Measurements from ENCODE around the gene SLC25A47.

Gene SLC25A47

GRCh38 chr14:100323121-100323941 is at the start of gene SLC25A47:
Gene SLC25A47 (plus strand): TSS chr14:100323339. CDS start chr14:100323415, 76 bp downstream.
- in situ Hi-C loops (cut with HindIII; ENCODE audit: low sequenced_read_pairs) = loop anchor here (5.0 kb wide), 1 partner anchor 34 kb away; no protein-coding TSS in a partner anchor

GRCh38 chr14:100274250-100274649 is 48.9 kb upstream of the SLC25A47 start:
- in situ Hi-C loops (cut with HindIII; ENCODE audit: low sequenced_read_pairs) = no loop called here

- in situ Hi-C loops (cut with HindIII; ENCODE audit: low sequenced_read_pairs) = no loop called here
Observed at GRCh38 chr14:100275214-100275613, 47.9 kb upstream of the SLC25A47 start.

- in situ Hi-C loops (cut with HindIII; ENCODE audit: low sequenced_read_pairs) = no loop called here
Observed at GRCh38 chr14:100278702-100279101, 44.4 kb upstream of the SLC25A47 start.

- in situ Hi-C loops (cut with HindIII; ENCODE audit: low sequenced_read_pairs) = no loop called here
Observed at GRCh38 chr14:100279133-100279532, 44.0 kb upstream of the SLC25A47 start.

- in situ Hi-C loops (cut with HindIII; ENCODE audit: low sequenced_read_pairs) = no loop called here
Observed at GRCh38 chr14:100279563-100279962, 43.6 kb upstream of the SLC25A47 start.

- in situ Hi-C loops (cut with HindIII; ENCODE audit: low sequenced_read_pairs) = loop anchor here (10.0 kb wide), 1 partner anchor 53 kb away; no protein-coding TSS in a partner anchor
Observed at GRCh38 chr14:100281286-100282082, 41.7 kb upstream of the SLC25A47 start.

GRCh38 chr14:100282083-100282350 is 41.1 kb upstream of the SLC25A47 start:
- in situ Hi-C loops (cut with HindIII; ENCODE audit: low sequenced_read_pairs) = loop anchor here (10.0 kb wide), 1 partner anchor 53 kb away; no protein-coding TSS in a partner anchor

- in situ Hi-C loops (cut with HindIII; ENCODE audit: low sequenced_read_pairs) = loop anchor here (10.0 kb wide), 1 partner anchor 52 kb away; no protein-coding TSS in a partner anchor
Observed at GRCh38 chr14:100282766-100283419, 40.2 kb upstream of the SLC25A47 start.

- in situ Hi-C loops (cut with HindIII; ENCODE audit: low sequenced_read_pairs) = loop anchor here (10.0 kb wide), 1 partner anchor 51 kb away; no protein-coding TSS in a partner anchor
Observed at GRCh38 chr14:100283436-100283835, 39.7 kb upstream of the SLC25A47 start.

- in situ Hi-C loops (cut with HindIII; ENCODE audit: low sequenced_read_pairs) = loop anchor here (10.0 kb wide), 1 partner anchor 51 kb away; no protein-coding TSS in a partner anchor
Observed at GRCh38 chr14:100283984-100284881, 38.9 kb upstream of the SLC25A47 start.

GRCh38 chr14:100285021-100285912 is 37.9 kb upstream of the SLC25A47 start:
- in situ Hi-C loops (cut with HindIII; ENCODE audit: low sequenced_read_pairs) = loop anchor here (10.0 kb wide), 1 partner anchor 50 kb away; no protein-coding TSS in a partner anchor

- in situ Hi-C loops (cut with HindIII; ENCODE audit: low sequenced_read_pairs) = loop anchor here (10.0 kb wide), 1 partner anchor 49 kb away; no protein-coding TSS in a partner anchor
Observed at GRCh38 chr14:100285913-100286400, 37.2 kb upstream of the SLC25A47 start.

GRCh38 chr14:100286484-100287191 is 36.5 kb upstream of the SLC25A47 start:
- in situ Hi-C loops (cut with HindIII; ENCODE audit: low sequenced_read_pairs) = loop anchor here (10.0 kb wide), 1 partner anchor 48 kb away; no protein-coding TSS in a partner anchor

- in situ Hi-C loops (cut with HindIII; ENCODE audit: low sequenced_read_pairs) = loop anchor here (10.0 kb wide), 1 partner anchor 47 kb away; no protein-coding TSS in a partner anchor
Observed at GRCh38 chr14:100287202-100287997, 35.7 kb upstream of the SLC25A47 start.

GRCh38 chr14:100287998-100288295 is 35.2 kb upstream of the SLC25A47 start:
- in situ Hi-C loops (cut with HindIII; ENCODE audit: low sequenced_read_pairs) = loop anchor here (10.0 kb wide), 1 partner anchor 47 kb away; no protein-coding TSS in a partner anchor

All from endothelial cell of hepatic sinusoid (primary cell).